Measurements from ENCODE around the gene HS3ST3B1.

Gene HS3ST3B1

DNA sequence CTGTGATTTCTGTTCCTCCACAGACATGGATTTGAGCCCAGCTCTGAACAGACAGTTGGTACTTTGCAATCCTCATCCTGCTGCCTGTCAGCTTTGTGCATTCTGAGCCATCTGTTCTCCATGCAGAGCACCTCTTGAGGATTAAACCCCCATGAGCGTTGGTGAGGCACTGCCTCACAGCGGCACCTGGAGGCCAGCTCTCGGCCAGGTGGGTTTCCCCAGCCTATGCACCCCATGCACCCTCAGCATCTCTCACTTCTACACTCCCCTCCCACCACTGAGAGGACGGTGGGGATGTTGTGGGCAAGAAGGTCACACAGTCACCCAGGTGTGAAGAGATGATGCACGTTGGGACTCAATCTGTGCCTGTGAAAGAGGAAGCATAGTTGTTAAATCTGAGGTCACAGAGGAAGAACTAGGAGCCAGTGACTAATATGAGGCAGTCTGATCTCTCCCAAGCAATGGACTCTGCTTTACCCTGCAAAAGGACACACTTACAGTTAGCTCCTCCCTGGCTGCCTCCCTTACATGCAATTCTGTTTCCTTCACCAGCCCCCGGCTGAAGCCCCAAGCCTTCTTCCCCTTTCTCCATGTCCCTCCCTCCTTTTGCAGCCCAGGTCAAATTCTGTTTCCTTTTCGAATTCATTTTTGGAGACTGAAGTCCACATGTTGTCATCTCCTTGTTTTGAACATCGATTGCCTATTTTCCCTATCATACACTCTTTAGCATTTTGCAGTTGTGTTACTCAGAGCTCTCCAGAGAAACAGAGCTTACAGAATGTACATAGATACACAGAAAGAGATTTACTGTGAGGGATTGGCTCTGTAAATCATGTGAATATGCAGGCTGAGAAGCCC, 58.5 kb downstream of the HS3ST3B1 start:
- DNase-seq (ENCODE audit: low read depth): no peak
- TF ChIP-seq, protein P1, sequence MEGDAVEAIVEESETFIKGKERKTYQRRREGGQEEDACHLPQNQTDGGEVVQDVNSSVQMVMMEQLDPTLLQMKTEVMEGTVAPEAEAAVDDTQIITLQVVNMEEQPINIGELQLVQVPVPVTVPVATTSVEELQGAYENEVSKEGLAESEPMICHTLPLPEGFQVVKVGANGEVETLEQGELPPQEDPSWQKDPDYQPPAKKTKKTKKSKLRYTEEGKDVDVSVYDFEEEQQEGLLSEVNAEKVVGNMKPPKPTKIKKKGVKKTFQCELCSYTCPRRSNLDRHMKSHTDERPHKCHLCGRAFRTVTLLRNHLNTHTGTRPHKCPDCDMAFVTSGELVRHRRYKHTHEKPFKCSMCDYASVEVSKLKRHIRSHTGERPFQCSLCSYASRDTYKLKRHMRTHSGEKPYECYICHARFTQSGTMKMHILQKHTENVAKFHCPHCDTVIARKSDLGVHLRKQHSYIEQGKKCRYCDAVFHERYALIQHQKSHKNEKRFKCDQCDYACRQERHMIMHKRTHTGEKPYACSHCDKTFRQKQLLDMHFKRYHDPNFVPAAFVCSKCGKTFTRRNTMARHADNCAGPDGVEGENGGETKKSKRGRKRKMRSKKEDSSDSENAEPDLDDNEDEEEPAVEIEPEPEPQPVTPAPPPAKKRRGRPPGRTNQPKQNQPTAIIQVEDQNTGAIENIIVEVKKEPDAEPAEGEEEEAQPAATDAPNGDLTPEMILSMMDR (IDR thresholded peaks at IDR 0.05; ENCODE audit: control insufficient read depth, insufficient read depth, low read depth, low read length, missing control alignments): no peak
- no peak overlapping the region for H3K4me3 ChIP-seq (ENCODE audit: control insufficient read depth, low read depth, low read length)

DNA sequence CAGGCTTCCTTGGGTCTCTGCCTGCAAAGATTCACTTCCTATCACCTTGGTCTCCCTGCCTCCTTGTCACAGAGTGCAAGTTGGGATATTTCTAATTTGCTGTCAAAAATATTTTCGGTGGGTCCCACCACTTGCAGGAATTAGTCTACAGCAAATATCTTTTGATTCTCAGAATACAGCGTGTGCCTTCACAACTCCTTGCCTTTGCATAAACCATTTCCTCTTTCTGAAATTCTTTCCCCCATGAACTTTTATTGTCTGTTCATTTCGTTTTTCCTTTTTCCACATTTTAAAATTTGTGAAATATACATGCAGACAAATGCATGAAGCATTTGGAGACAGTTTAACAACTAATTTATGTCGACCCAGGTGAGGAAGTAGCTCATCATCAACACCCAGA, 60.0 kb downstream of the HS3ST3B1 start:
- no peak for DNase-seq (ENCODE audit: low read depth)
- H3K4me3 ChIP-seq (ENCODE audit: control insufficient read depth, low read depth, low read length): no peak overlapping the region
- TF ChIP-seq, protein P1 (IDR thresholded peaks at IDR 0.05; ENCODE audit: control insufficient read depth, insufficient read depth, low read depth, low read length, missing control alignments): no peak

DNA sequence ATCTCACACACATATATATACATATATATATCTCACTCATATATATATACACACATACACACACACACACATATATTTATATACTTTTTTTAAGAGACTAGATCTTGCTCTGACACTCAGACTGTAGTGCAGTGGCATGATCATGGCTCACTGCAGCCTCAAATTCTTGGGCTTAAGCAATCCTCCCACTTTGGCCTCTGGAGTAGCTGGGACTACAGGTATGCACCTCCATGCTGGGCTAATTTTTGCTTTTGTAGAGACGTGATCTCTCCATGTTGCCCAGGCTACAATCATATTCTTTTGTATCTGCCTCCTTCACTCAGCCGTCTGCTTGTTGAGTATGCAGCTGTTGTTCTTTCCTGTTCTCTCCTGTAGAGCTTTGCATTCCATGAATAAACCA, 60.6 kb downstream of the HS3ST3B1 start:
- H3K4me3 ChIP-seq (ENCODE audit: control insufficient read depth, low read depth, low read length): no peak overlapping the region
- TF ChIP-seq, protein P1 (IDR thresholded peaks at IDR 0.05; ENCODE audit: control insufficient read depth, insufficient read depth, low read depth, low read length, missing control alignments): no peak
- DNase-seq (ENCODE audit: low read depth): no peak

DNA sequence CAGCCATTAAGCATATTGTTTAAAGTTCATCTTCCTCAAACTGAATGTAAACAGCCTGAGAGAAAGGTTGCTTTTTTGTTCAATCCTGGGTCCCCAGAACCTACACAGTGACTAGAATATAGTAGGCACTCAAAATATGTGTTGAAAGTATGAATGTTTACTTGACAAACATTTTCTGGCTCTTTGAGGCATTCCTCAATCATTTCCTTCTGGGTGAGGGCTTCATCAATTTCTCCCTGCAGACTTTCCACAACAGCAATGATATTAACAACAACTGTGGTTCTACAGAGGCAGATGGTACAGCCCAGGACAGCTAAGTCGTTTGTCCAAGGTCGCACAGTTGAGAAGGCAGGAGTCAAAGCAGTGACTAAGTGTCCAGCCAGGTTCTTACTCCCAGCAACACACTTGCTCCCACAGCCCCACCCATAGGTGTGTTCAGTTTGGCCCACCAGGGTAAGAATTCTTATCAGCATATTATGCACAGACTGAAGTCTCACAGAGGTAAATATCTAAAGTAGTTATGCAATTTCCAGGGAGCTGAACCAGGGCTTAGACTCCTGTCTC, 61.1 kb downstream of the HS3ST3B1 start:
- TF ChIP-seq, protein P1 (IDR thresholded peaks at IDR 0.05; ENCODE audit: control insufficient read depth, insufficient read depth, low read depth, low read length, missing control alignments): no peak
- no peak overlapping the region for H3K4me3 ChIP-seq (ENCODE audit: control insufficient read depth, low read depth, low read length)
- no peak for DNase-seq (ENCODE audit: low read depth)

DNA sequence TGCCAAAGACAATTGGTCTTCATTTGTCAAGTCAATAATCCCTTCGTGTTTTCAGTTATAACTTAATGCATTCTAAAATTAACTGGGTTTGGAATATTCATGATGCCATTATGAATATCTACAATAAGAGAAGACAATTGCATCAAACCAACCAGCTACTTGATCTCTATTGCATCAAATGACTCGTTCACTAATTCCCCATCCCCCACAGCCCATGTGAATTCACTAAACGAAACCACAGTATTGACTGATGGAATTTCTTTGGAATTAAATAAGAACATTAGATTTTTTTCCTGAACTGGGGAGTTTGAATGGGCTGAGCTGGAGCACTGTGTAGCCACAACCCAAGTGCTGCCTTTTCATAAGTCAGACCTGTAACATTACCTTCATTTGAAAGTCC, 65.3 kb downstream of the HS3ST3B1 start:
- H3K4me3 ChIP-seq (ENCODE audit: control insufficient read depth, low read depth, low read length): no peak overlapping the region
- TF ChIP-seq, protein P1 (IDR thresholded peaks at IDR 0.05; ENCODE audit: control insufficient read depth, insufficient read depth, low read depth, low read length, missing control alignments): no peak
- no peak for DNase-seq (ENCODE audit: low read depth)

DNA sequence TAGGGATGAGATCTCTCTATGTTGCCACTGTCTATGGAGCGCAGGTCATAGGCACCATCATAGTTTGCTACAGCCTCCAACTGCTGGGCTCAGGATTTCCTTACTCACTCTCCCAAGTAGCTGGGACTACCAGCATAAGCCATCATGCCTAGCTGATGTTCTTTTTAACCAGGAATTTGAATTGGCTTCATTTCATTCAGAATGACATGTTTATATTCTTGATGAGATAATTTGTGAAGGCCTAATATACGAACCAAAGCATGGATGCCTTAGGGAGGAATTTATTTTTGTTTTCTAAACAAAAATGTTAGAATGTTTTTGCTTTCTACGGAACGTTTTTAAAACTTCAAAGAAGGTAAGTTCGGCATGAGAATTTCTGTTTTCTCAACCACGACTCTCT, 71.6 kb downstream of the HS3ST3B1 start:
- DNase-seq (ENCODE audit: low read depth): no peak
- no peak overlapping the region for H3K4me3 ChIP-seq (ENCODE audit: control insufficient read depth, low read depth, low read length)
- TF ChIP-seq, protein P1 (IDR thresholded peaks at IDR 0.05; ENCODE audit: control insufficient read depth, insufficient read depth, low read depth, low read length, missing control alignments): no peak
